Peyer's patch (tissue), 4 donors: ENCODE measurements around the gene KASH5. TPM values are rescaled to one million over a fixed set of nuclear protein-coding genes. Genes with fewer than 3 reads are reported as not detected.
A peak's percentile ranks its signal among the peaks of the same experiment; 100 is the strongest.

Experiments used
- DNase-seq, 3 donors: peaks; one replicate each; pipeline ENCODE4 v3.0.0-alpha.2; 2017 to 2019
- H3K27ac ChIP-seq, 4 donors: fragments of 200-600 bp; sonication (generic); one replicate each; pipeline ENCODE4 v1.5.1; 2016 to 2019
- H3K27me3 ChIP-seq, 2 donors: fragments of 200-600 bp; sonication (generic); one replicate each; pipeline ENCODE4 v1.5.1; 2019
- H3K36me3 ChIP-seq, 3 donors: fragments of 200-600 bp; sonication (generic); one replicate each; pipeline ENCODE4 v1.5.1; 2016 to 2019
- H3K4me1 ChIP-seq, 4 donors: fragments of 200-600 bp; sonication (generic); one replicate each; pipeline ENCODE4 v1.5.1; 2016 to 2019
- H3K4me3 ChIP-seq, 4 donors: fragments of 200-600 bp; sonication (generic); 1 replicate in 3 of 4; 2 replicates in 1 of 4; pipeline ENCODE4 v1.5.1; 2016 to 2019; ENCODE audit warnings: mild to moderate bottlenecking in 1 of 4
- H3K9me3 ChIP-seq, 4 donors: fragments of 200-600 bp; sonication (generic); one replicate each; pipeline ENCODE4 v1.5.1; 2016 to 2019; ENCODE audit warnings: mild to moderate bottlenecking in 1 of 4
- POLR2A ChIP-seq, 2 donors: fragments of 450-650 bp; IDR thresholded peaks; one replicate each; pipeline ENCODE4 v1.5.1; 2017; ENCODE audit warnings: antibody characterized with exemption in 2 of 2, mild to moderate bottlenecking in 2 of 2, moderate library complexity in 2 of 2
- total RNA-seq, 4 donors: library from RNA; depleted of rRNA; stranded (reverse); fragments of >200 nt; gene quantifications; one replicate each; pipeline ENCODE4 v1.1.0, GENCODE V29; 2016
- TF ChIP-seq, protein P1 (sequence below), 6 experiments: fragments of 450-650 bp in 4 of 6; fragments of 200-600 bp in 2 of 6; sonication (generic) in 1 of 6; IDR thresholded peaks; one replicate each; pipeline ENCODE4 v1.5.1; 2017 to 2019; ENCODE audit warnings: antibody characterized with exemption in 6 of 6, mild to moderate bottlenecking in 3 of 6, moderate library complexity in 1 of 6

Gene KASH5
- total RNA-seq, 4 donors from 2014 or later = not detected

DNA sequence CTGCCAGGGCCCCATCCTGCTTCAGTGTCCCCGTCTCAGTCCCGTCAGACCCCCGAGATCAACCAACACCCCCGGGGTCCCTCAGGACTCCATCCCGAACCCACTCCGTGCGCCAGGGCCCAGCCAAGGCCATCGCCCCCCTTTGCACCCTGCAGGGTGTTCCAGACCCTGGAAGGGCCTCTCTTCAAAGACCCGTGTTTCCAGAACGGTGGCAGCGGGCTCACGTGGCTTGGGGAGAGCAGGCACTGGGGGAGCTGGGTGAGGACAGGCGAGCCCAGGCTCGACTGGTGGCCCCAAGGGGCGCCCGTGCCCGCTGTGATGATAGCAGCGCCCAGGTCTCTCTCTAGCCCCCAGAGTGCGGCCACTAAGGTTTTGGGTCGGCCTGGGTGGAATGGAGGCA, 1.4 kb downstream of the KASH5 start:
- H3K36me3 ChIP-seq = no peaks in the 10 kb centered on the region
- TF ChIP-seq, protein P1, sequence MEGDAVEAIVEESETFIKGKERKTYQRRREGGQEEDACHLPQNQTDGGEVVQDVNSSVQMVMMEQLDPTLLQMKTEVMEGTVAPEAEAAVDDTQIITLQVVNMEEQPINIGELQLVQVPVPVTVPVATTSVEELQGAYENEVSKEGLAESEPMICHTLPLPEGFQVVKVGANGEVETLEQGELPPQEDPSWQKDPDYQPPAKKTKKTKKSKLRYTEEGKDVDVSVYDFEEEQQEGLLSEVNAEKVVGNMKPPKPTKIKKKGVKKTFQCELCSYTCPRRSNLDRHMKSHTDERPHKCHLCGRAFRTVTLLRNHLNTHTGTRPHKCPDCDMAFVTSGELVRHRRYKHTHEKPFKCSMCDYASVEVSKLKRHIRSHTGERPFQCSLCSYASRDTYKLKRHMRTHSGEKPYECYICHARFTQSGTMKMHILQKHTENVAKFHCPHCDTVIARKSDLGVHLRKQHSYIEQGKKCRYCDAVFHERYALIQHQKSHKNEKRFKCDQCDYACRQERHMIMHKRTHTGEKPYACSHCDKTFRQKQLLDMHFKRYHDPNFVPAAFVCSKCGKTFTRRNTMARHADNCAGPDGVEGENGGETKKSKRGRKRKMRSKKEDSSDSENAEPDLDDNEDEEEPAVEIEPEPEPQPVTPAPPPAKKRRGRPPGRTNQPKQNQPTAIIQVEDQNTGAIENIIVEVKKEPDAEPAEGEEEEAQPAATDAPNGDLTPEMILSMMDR (IDR thresholded peaks at IDR 0.05) = no peak
- no peak for TF ChIP-seq POLR2A (IDR thresholded peaks at IDR 0.05)
- H3K27ac ChIP-seq = no peak overlapping the region
- DNase-seq = no peak
- H3K4me3 ChIP-seq = no peak overlapping the region
- H3K4me1 ChIP-seq = peaks cover 0 to 6% (median 2%) of the 10 kb centered on the region in 4 donors
- H3K27me3 ChIP-seq = no peaks in the 10 kb centered on the region
- no peaks in the 10 kb centered on the region for H3K9me3 ChIP-seq

DNA sequence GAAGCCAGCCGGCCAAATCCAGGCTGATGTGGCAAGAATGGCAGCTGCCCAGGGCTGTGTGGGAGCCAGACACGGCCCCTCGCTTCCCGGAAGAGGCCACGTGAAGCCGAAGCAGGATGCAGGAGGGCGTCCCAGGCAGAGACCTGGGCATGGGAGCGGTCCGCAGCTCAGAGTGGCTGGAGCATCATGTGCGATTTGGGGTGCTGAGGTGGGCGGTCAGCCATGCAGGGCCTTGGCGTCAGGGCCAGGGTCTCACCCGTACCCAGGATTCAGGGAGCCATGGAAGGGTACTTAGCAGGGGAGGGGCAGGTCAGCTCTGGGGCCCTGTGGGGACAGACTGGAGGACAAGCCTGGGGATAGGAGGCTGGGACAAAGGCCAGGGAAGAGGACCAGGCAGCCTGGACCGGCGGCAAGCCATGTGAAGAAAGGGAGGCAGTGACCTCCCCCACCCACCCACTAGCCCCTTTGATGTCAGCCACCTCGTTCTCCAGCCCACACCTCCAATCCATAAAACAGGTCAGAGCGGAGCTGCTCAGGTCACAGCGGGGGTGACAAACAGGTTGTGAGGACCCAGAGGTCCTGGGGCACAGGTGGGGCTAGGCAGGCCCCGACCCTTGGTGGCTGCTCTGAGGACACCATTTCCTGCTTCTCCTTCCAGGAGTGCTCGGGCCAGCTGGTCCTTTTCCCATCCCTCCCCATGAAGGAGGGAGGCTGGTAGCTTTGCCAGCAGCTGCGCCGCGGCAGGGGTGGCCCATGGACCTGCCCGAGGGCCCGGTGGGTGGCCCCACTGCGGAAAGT, 2.3 kb downstream of the KASH5 start:
- DNase-seq = no peak
- Histone ChIP-seq H3K9me3 (no peaks in the 10 kb centered on the region), H3K36me3 (no peaks in the 10 kb centered on the region), H3K27me3 (no peaks in the 10 kb centered on the region), H3K4me3 (no peak overlapping the region), H3K27ac (peak overlapping the region in 2 of 4 donors; percentile 8 to 73), H3K4me1 (peaks cover 0 to 6% (median 2%) of the 10 kb centered on the region in 4 donors)
- no peak for TF ChIP-seq POLR2A (IDR thresholded peaks at IDR 0.05)
- TF ChIP-seq, protein P1 (IDR thresholded peaks at IDR 0.05) = no peak

DNA sequence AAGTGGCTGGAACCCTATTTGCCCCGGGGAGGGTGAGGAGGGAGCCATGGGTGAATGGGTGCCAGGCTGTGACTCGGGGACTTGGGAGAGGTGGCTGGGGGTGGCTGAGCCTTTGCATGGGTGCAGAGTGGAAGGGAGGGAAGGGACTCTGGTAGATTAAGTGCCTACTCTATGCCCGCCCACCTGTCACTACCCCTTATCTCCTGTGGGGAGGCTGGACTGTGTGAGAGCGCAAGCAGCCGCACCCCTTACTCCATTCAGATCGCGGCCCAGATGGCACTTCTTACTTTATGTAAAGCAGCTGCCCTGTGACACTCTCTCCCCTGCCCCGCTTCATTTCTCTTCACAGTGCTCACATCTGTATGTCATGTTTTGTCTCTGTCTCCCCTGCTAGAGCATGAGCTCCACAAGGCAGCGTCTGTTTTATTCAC, 2.9 kb downstream of the KASH5 start:
- H3K27me3 ChIP-seq = no peaks in the 10 kb centered on the region
- DNase-seq = peak in 2 of 3 donors; percentile 65 to 78
- no peaks in the 10 kb centered on the region for H3K36me3 ChIP-seq
- peaks cover 0 to 6% (median 2%) of the 10 kb centered on the region in 4 donors for H3K4me1 ChIP-seq
- TF ChIP-seq, protein P1 (IDR thresholded peaks at IDR 0.05) = no peak
- no peak for TF ChIP-seq POLR2A (IDR thresholded peaks at IDR 0.05)
- no peak overlapping the region for H3K4me3 ChIP-seq
- no peaks in the 10 kb centered on the region for H3K9me3 ChIP-seq
- H3K27ac ChIP-seq = peak overlapping the region in 2 of 4 donors; percentile 8 to 73

DNA sequence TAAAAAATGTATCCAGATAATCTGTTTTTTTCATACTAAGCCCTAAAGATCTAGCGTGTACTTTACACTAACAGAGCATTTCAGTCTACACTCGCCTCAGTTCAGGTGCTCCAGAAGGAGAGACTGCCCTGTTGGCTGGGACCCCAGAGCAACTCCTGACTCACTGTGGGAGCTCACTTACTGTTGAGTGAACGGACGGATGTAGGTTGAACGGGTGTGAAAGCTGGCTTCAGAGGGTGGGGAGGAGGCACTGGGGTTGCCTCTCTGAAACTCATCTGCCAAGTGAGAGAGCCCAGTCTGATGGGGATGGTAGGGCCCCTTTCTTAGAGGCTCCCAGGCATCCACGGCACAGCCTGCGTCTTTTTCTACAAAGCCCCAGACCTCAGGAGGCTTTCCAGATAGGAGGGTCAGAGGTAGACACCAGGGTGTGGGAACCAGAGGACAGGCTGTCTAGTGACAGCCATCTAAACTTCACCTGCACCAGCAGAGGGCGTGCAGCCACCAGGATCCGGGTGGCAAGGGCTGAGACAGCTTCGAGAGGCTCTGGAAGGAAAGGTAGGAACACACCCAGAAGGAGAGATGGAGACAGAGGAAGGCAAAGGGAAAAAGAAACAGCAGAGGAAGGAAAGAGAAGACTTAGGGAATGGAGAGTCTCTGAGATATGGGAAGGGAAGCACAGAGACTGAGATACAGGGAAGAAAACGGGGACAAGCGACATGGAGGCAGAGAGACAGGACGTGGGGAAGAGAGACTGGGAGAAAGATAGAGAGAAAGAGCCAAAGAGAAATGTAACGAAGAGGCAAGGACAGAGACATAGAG, 3.7 kb downstream of the KASH5 start:
- H3K27me3 ChIP-seq = no peaks in the 10 kb centered on the region

DNA sequence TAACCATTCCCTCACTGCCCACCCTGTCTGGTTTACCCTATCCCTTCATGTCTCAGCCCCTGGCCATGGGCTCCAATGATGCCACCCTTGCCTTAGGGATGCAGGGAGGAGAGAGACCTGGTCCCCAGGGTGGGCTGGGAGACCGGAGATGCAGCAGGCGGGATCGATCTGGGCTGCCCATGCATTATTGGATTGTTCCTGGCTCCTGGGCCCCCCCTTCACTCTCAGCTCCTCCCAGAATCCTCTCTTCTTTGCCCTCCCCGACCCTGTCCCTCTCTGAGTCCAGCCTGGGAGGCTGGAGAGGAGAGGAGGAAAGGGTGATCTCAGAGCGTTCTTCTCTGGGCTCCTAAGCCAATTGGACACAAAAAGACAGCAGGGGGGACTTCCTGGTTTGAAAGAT, 5.8 kb downstream of the KASH5 start:
- no peak overlapping the region for H3K27ac ChIP-seq
- peaks cover 0 to 6% (median 2%) of the 10 kb centered on the region in 4 donors for H3K4me1 ChIP-seq
- no peak overlapping the region for H3K4me3 ChIP-seq
- no peak for DNase-seq
- H3K9me3 ChIP-seq = no peaks in the 10 kb centered on the region
- no peak for TF ChIP-seq POLR2A (IDR thresholded peaks at IDR 0.05)
- TF ChIP-seq, protein P1 (IDR thresholded peaks at IDR 0.05) = no peak
- H3K36me3 ChIP-seq = no peaks in the 10 kb centered on the region
- no peaks in the 10 kb centered on the region for H3K27me3 ChIP-seq

More for the DNA sequence above, 3.7 kb downstream of the KASH5 start:
- Histone ChIP-seq H3K9me3 (no peaks in the 10 kb centered on the region), H3K4me3 (no peak overlapping the region), H3K4me1 (peaks cover 0 to 6% (median 2%) of the 10 kb centered on the region in 4 donors), H3K27ac (peak overlapping the region in 2 of 4 donors; percentile 8 to 73), H3K36me3 (no peaks in the 10 kb centered on the region)
- no peak for TF ChIP-seq POLR2A (IDR thresholded peaks at IDR 0.05)
- TF ChIP-seq, protein P1 (IDR thresholded peaks at IDR 0.05) = peak; percentile 58 to 90 (median 85)
- DNase-seq = peak; percentile 78 to 93 (median 84)
